GM18502 (cell line): ENCODE measurements around the gene SLC25A51.

ENCODE experiments used
- ATAC-seq: cut with Tn5 transposase; IDR thresholded peaks from one replicate; pipeline ENCODE4 v1.9.1; 2021; ENCODE audit warnings: mild to moderate bottlenecking; ENCODE audit not compliant: unreplicated experiment, poor library complexity

The SLC25A51 gene

GRCh38 chr9:37938121-37938891 lies 34.4 kb upstream of the SLC25A51 start:
- ATAC-seq, result no peak

- ATAC-seq, result no peak
These were observed 33.4 kb upstream of the SLC25A51 start for GRCh38 chr9:37937366-37937765.

GRCh38 chr9:37936965-37937364 lies 33.0 kb upstream of the SLC25A51 start:
- no peak for ATAC-seq

- ATAC-seq, result no peak
These were observed 32.4 kb upstream of the SLC25A51 start for GRCh38 chr9:37936376-37936775.

- ATAC-seq, result no peak
These were observed 31.2 kb upstream of the SLC25A51 start for GRCh38 chr9:37935096-37935495.

GRCh38 chr9:37931592-37931991 lies 27.7 kb upstream of the SLC25A51 start:
- no peak for ATAC-seq

GRCh38 chr9:37929441-37929895 lies 25.5 kb upstream of the SLC25A51 start:
- ATAC-seq, result no peak

GRCh38 chr9:37928552-37929430 lies 24.9 kb upstream of the SLC25A51 start:
- no peak for ATAC-seq

- no peak for ATAC-seq
These were observed 23.9 kb upstream of the SLC25A51 start for GRCh38 chr9:37927601-37928551.

- ATAC-seq, result no peak
These were observed 23.2 kb upstream of the SLC25A51 start for GRCh38 chr9:37927132-37927531.

- no peak for ATAC-seq
These were observed 22.8 kb upstream of the SLC25A51 start for GRCh38 chr9:37926737-37927118.

- no peak for ATAC-seq
These were observed 22.1 kb upstream of the SLC25A51 start for GRCh38 chr9:37925786-37926736.

- ATAC-seq, result no peak
These were observed 21.1 kb upstream of the SLC25A51 start for GRCh38 chr9:37925006-37925405.

- no peak for ATAC-seq
These were observed 20.6 kb upstream of the SLC25A51 start for GRCh38 chr9:37924538-37924937.

GRCh38 chr9:37923796-37924427 lies 20.0 kb upstream of the SLC25A51 start:
- ATAC-seq, result no peak

- no peak for ATAC-seq
These were observed 19.3 kb upstream of the SLC25A51 start for GRCh38 chr9:37923118-37923795.

- no peak for ATAC-seq
These were observed 18.6 kb upstream of the SLC25A51 start for GRCh38 chr9:37922363-37923117.
